ENCODE measurements around the gene SLC49A4.

The SLC49A4 gene

GRCh38 chr3:122799322-122799721 lies 4.5 kb downstream of the SLC49A4 start:
- DNase-seq (ENCODE audit: low spot score) = no peak
- H3K18ac ChIP-seq (ENCODE audit: low read length) = no peak overlapping the region
- WGBS, 2 donors (ENCODE audit: extremely low coverage in 2 of 2, insufficient read length in 2 of 2, insufficient replicate concordance in 1 of 2) = no CpG with 5 or more reads among the region's 2 CpGs
- H3K23ac ChIP-seq (ENCODE audit: low read depth, low read length, poor library complexity) = no peak overlapping the region
- H3K4me3 ChIP-seq (ENCODE audit: low read length in 2 of 2) = no peak overlapping the region
- no peak overlapping the region for H3K4ac ChIP-seq (ENCODE audit: low read length)
- no peak overlapping the region for H3K14ac ChIP-seq (ENCODE audit: low read length)
- H3K4me2 ChIP-seq (ENCODE audit: insufficient read depth, low read length, poor library complexity, severe bottlenecking) = no peak overlapping the region
- H3K27ac ChIP-seq (replicated peaks; ENCODE audit: low read length) = no peak overlapping the region
- no peaks in the 10 kb centered on the region for H3K36me3 ChIP-seq (replicated peaks in 1 of 2; ENCODE audit: control insufficient read depth in 2 of 2, insufficient read depth in 2 of 2, low read length in 2 of 2)
- H2AFZ ChIP-seq (ENCODE audit: low read length) = no peak overlapping the region
- peaks cover 0 to 4% of the 10 kb centered on the region in 2 donors for H3K9me3 ChIP-seq (replicated peaks in 1 of 2; ENCODE audit: control insufficient read depth in 2 of 2, insufficient read depth in 1 of 2, low read depth in 1 of 2, low read length in 2 of 2)
- H2BK120ac ChIP-seq (ENCODE audit: low read depth, low read length) = no peak overlapping the region
- no peaks in the 10 kb centered on the region for H3K79me1 ChIP-seq (ENCODE audit: low read depth, low read length)
- H2BK5ac ChIP-seq (ENCODE audit: low read length) = no peak overlapping the region
- no peak overlapping the region for H2BK12ac ChIP-seq (ENCODE audit: low read length)
- no peak overlapping the region for H4K91ac ChIP-seq (ENCODE audit: low read depth, low read length, poor library complexity)
- no peak overlapping the region for H2AK5ac ChIP-seq (ENCODE audit: low read depth, low read length)
- H3K9ac ChIP-seq (ENCODE audit: low read depth, low read length, poor library complexity) = no peak overlapping the region
- H4K8ac ChIP-seq (ENCODE audit: low read depth, low read length) = no peak overlapping the region
- H2BK15ac ChIP-seq (ENCODE audit: low read length) = no peak overlapping the region
- no peaks in the 10 kb centered on the region for H3K27me3 ChIP-seq (ENCODE audit: control insufficient read depth in 3 of 3, insufficient read depth in 3 of 3, low read depth in 1 of 3, low read length in 3 of 3)
- H3K4me1 ChIP-seq (ENCODE audit: control insufficient read depth in 2 of 2, insufficient read depth in 1 of 2, low read depth in 1 of 2, low read length in 2 of 2) = peaks cover 0 to 4% of the 10 kb centered on the region in 2 donors

GRCh38 chr3:122800031-122800430 lies 5.2 kb downstream of the SLC49A4 start:
- Histone ChIP-seq H3K4me1 (ENCODE audit: control insufficient read depth in 2 of 2, insufficient read depth in 1 of 2, low read depth in 1 of 2, low read length in 2 of 2) (peaks cover 0 to 4% of the 10 kb centered on the region in 2 donors), H2BK120ac (ENCODE audit: low read depth, low read length) (no peak overlapping the region), H4K8ac (ENCODE audit: low read depth, low read length) (no peak overlapping the region), H3K23ac (ENCODE audit: low read depth, low read length, poor library complexity) (no peak overlapping the region), H3K79me1 (ENCODE audit: low read depth, low read length) (no peaks in the 10 kb centered on the region), H3K27me3 (ENCODE audit: control insufficient read depth in 3 of 3, insufficient read depth in 3 of 3, low read depth in 1 of 3, low read length in 3 of 3) (no peaks in the 10 kb centered on the region), H3K4me2 (ENCODE audit: insufficient read depth, low read length, poor library complexity, severe bottlenecking) (no peak overlapping the region), H3K36me3 (replicated peaks in 1 of 2; ENCODE audit: control insufficient read depth in 2 of 2, insufficient read depth in 2 of 2, low read length in 2 of 2) (no peaks in the 10 kb centered on the region), H3K4me3 (ENCODE audit: low read length in 2 of 2) (no peak overlapping the region), H2BK15ac (ENCODE audit: low read length) (no peak overlapping the region), H4K91ac (ENCODE audit: low read depth, low read length, poor library complexity) (no peak overlapping the region), H2BK12ac (ENCODE audit: low read length) (no peak overlapping the region), H3K9ac (ENCODE audit: low read depth, low read length, poor library complexity) (no peak overlapping the region), H3K14ac (ENCODE audit: low read length) (no peak overlapping the region), H3K4ac (ENCODE audit: low read length) (no peak overlapping the region), H2AFZ (ENCODE audit: low read length) (no peak overlapping the region), H3K18ac (ENCODE audit: low read length) (no peak overlapping the region), H2BK5ac (ENCODE audit: low read length) (no peak overlapping the region), H2AK5ac (ENCODE audit: low read depth, low read length) (no peak overlapping the region), H3K27ac (replicated peaks; ENCODE audit: low read length) (no peak overlapping the region), H3K9me3 (replicated peaks in 1 of 2; ENCODE audit: control insufficient read depth in 2 of 2, insufficient read depth in 1 of 2, low read depth in 1 of 2, low read length in 2 of 2) (peaks cover 0 to 4% of the 10 kb centered on the region in 2 donors)
- no CpG with 5 or more reads among the region's 1 CpG for WGBS, 2 donors (ENCODE audit: extremely low coverage in 2 of 2, insufficient read length in 2 of 2, insufficient replicate concordance in 1 of 2)
- DNase-seq (ENCODE audit: low spot score) = no peak

GRCh38 chr3:122800706-122801237 lies 5.9 kb downstream of the SLC49A4 start:
- Histone ChIP-seq H2AK5ac (ENCODE audit: low read depth, low read length) (no peak overlapping the region), H3K36me3 (replicated peaks in 1 of 2; ENCODE audit: control insufficient read depth in 2 of 2, insufficient read depth in 2 of 2, low read length in 2 of 2) (no peaks in the 10 kb centered on the region), H3K9me3 (replicated peaks in 1 of 2; ENCODE audit: control insufficient read depth in 2 of 2, insufficient read depth in 1 of 2, low read depth in 1 of 2, low read length in 2 of 2) (peaks cover 0 to 4% of the 10 kb centered on the region in 2 donors), H3K18ac (ENCODE audit: low read length) (no peak overlapping the region), H3K4me1 (ENCODE audit: control insufficient read depth in 2 of 2, insufficient read depth in 1 of 2, low read depth in 1 of 2, low read length in 2 of 2) (peaks cover 0 to 2% of the 10 kb centered on the region in 2 donors), H3K27me3 (ENCODE audit: control insufficient read depth in 3 of 3, insufficient read depth in 3 of 3, low read depth in 1 of 3, low read length in 3 of 3) (no peaks in the 10 kb centered on the region), H3K4ac (ENCODE audit: low read length) (no peak overlapping the region), H2BK15ac (ENCODE audit: low read length) (no peak overlapping the region), H4K91ac (ENCODE audit: low read depth, low read length, poor library complexity) (no peak overlapping the region), H2BK120ac (ENCODE audit: low read depth, low read length) (no peak overlapping the region), H3K79me1 (ENCODE audit: low read depth, low read length) (no peaks in the 10 kb centered on the region), H2AFZ (ENCODE audit: low read length) (no peak overlapping the region), H4K8ac (ENCODE audit: low read depth, low read length) (no peak overlapping the region), H3K27ac (replicated peaks; ENCODE audit: low read length) (no peak overlapping the region), H2BK5ac (ENCODE audit: low read length) (no peak overlapping the region), H3K23ac (ENCODE audit: low read depth, low read length, poor library complexity) (no peak overlapping the region), H3K14ac (ENCODE audit: low read length) (no peak overlapping the region), H3K4me3 (ENCODE audit: low read length in 2 of 2) (no peak overlapping the region), H2BK12ac (ENCODE audit: low read length) (no peak overlapping the region), H3K4me2 (ENCODE audit: insufficient read depth, low read length, poor library complexity, severe bottlenecking) (no peak overlapping the region), H3K9ac (ENCODE audit: low read depth, low read length, poor library complexity) (no peak overlapping the region)
- no CpG with 5 or more reads among the region's 3 CpGs for WGBS, 2 donors (ENCODE audit: extremely low coverage in 2 of 2, insufficient read length in 2 of 2, insufficient replicate concordance in 1 of 2)
- no peak for DNase-seq (ENCODE audit: low spot score)

GRCh38 chr3:122802323-122802722 lies 7.5 kb downstream of the SLC49A4 start:
- Histone ChIP-seq H3K27ac (replicated peaks; ENCODE audit: low read length) (no peak overlapping the region), H3K79me1 (ENCODE audit: low read depth, low read length) (no peaks in the 10 kb centered on the region), H3K23ac (ENCODE audit: low read depth, low read length, poor library complexity) (no peak overlapping the region), H4K8ac (ENCODE audit: low read depth, low read length) (no peak overlapping the region), H3K9me3 (replicated peaks in 1 of 2; ENCODE audit: control insufficient read depth in 2 of 2, insufficient read depth in 1 of 2, low read depth in 1 of 2, low read length in 2 of 2) (no peaks in the 10 kb centered on the region), H3K36me3 (replicated peaks in 1 of 2; ENCODE audit: control insufficient read depth in 2 of 2, insufficient read depth in 2 of 2, low read length in 2 of 2) (peaks cover 0 to 6% of the 10 kb centered on the region in 2 donors), H3K4me3 (ENCODE audit: low read length in 2 of 2) (no peak overlapping the region), H2BK12ac (ENCODE audit: low read length) (no peak overlapping the region), H3K27me3 (ENCODE audit: control insufficient read depth in 3 of 3, insufficient read depth in 3 of 3, low read depth in 1 of 3, low read length in 3 of 3) (no peaks in the 10 kb centered on the region), H2AFZ (ENCODE audit: low read length) (no peak overlapping the region), H3K4ac (ENCODE audit: low read length) (no peak overlapping the region), H2BK5ac (ENCODE audit: low read length) (no peak overlapping the region), H3K18ac (ENCODE audit: low read length) (no peak overlapping the region), H4K91ac (ENCODE audit: low read depth, low read length, poor library complexity) (no peak overlapping the region), H3K4me2 (ENCODE audit: insufficient read depth, low read length, poor library complexity, severe bottlenecking) (no peak overlapping the region), H3K4me1 (ENCODE audit: control insufficient read depth in 2 of 2, insufficient read depth in 1 of 2, low read depth in 1 of 2, low read length in 2 of 2) (no peaks in the 10 kb centered on the region), H2BK120ac (ENCODE audit: low read depth, low read length) (no peak overlapping the region), H3K9ac (ENCODE audit: low read depth, low read length, poor library complexity) (no peak overlapping the region), H2AK5ac (ENCODE audit: low read depth, low read length) (no peak overlapping the region), H3K14ac (ENCODE audit: low read length) (no peak overlapping the region), H2BK15ac (ENCODE audit: low read length) (no peak overlapping the region)
- WGBS, 2 donors (ENCODE audit: extremely low coverage in 2 of 2, insufficient read length in 2 of 2, insufficient replicate concordance in 1 of 2) = no CpG with 5 or more reads among the region's 1 CpG
- DNase-seq (ENCODE audit: low spot score) = no peak
